Lower lobe of right lung (tissue), 2 donors: ENCODE results near the gene SRGAP1. TPM values are rescaled to one million over a fixed set of nuclear protein-coding genes. Genes with fewer than 3 reads are reported as not detected.

Source experiments
- ATAC-seq, 2 donors: fragments of 200-7000 bp; cut with Tn5 transposase; one replicate each; pipeline ENCODE4 v1.9.1; 2020 to 2022; ENCODE audit warnings: mild to moderate bottlenecking in 2 of 2, moderate library complexity in 2 of 2
- DNase-seq: peaks from one replicate; pipeline ENCODE4 v3.0.0-alpha.2; 2020
- H3K27ac ChIP-seq: fragments of 200-600 bp; one replicate; pipeline ENCODE4 v1.8.0; 2022
- H3K27me3 ChIP-seq: fragments of 200-600 bp; one replicate; pipeline ENCODE4 v1.8.0; 2022; ENCODE audit warnings: low read depth
- H3K36me3 ChIP-seq: fragments of 200-600 bp; one replicate; pipeline ENCODE4 v1.8.0; 2022; ENCODE audit warnings: mild to moderate bottlenecking
- H3K4me1 ChIP-seq: fragments of 200-600 bp; one replicate; pipeline ENCODE4 v1.8.0; 2022
- H3K4me3 ChIP-seq: fragments of 200-600 bp; one replicate; pipeline ENCODE4 v1.8.0; 2022; ENCODE audit warnings: mild to moderate bottlenecking
- H3K9me3 ChIP-seq: fragments of 200-600 bp; one replicate; pipeline ENCODE4 v1.8.0; 2022
- CTCF ChIP-seq: fragments of 200-600 bp; IDR thresholded peaks from one replicate; pipeline ENCODE4 v1.8.0; 2022; ENCODE audit warnings: antibody characterized with exemption, mild to moderate bottlenecking
- intact Hi-C: fragments of 100-400 bp; cut with DNase I; formaldehyde crosslinking; loops from one replicate; pipeline ENCODE4 v1.11.0; 2022
- total RNA-seq: library from RNA; stranded (reverse); fragmentation: NEBNext Ultra II Directional; extraction: Animal tissue kit (Norgen Biotek cat#: 25700); gene quantifications from one replicate; pipeline ENCODE4 v1.2.1, GENCODE V29; 2021
- donor health status: DM: no; HTN: yes; CAD: no; lungs with severe emphysema.

The SRGAP1 gene
- total RNA-seq, 1 donor from 2014 or later, result 6.7 TPM

GRCh38 chr12:64058541-64059265 is 214.2 kb downstream of the SRGAP1 start:
- H3K9me3 ChIP-seq, result no peaks in the 10 kb centered on the region
- TF ChIP-seq CTCF, result no peak
- ATAC-seq (no peak), DNase-seq (no peak)
- H3K4me3 ChIP-seq, result no peak overlapping the region
- H3K27ac ChIP-seq, result no peak overlapping the region
- H3K27me3 ChIP-seq, result no peaks in the 10 kb centered on the region
- intact Hi-C loops, result no loop called here
- no peaks in the 10 kb centered on the region for H3K36me3 ChIP-seq
- no peaks in the 10 kb centered on the region for H3K4me1 ChIP-seq

GRCh38 chr12:64059685-64060084 is 215.2 kb downstream of the SRGAP1 start:
- no peaks in the 10 kb centered on the region for H3K9me3 ChIP-seq
- H3K27ac ChIP-seq, result no peak overlapping the region
- H3K36me3 ChIP-seq, result no peaks in the 10 kb centered on the region
- ATAC-seq (no peak), DNase-seq (no peak)
- H3K4me3 ChIP-seq, result no peak overlapping the region
- TF ChIP-seq CTCF, result no peak
- intact Hi-C loops, result no loop called here
- no peaks in the 10 kb centered on the region for H3K4me1 ChIP-seq
- no peaks in the 10 kb centered on the region for H3K27me3 ChIP-seq

- DNase-seq (no peak), ATAC-seq (no peak)
- H3K4me3 ChIP-seq, result no peak overlapping the region
- no peaks in the 10 kb centered on the region for H3K4me1 ChIP-seq
- no peak for TF ChIP-seq CTCF
- no peaks in the 10 kb centered on the region for H3K9me3 ChIP-seq
- peaks cover 8% of the 10 kb centered on the region for H3K36me3 ChIP-seq
- no peak overlapping the region for H3K27ac ChIP-seq
- no peaks in the 10 kb centered on the region for H3K27me3 ChIP-seq
- intact Hi-C loops, result no loop called here
Observed at GRCh38 chr12:64061868-64062375, 217.4 kb downstream of the SRGAP1 start.

GRCh38 chr12:64063121-64063520 is 218.6 kb downstream of the SRGAP1 start:
- no peak for TF ChIP-seq CTCF
- H3K9me3 ChIP-seq, result no peaks in the 10 kb centered on the region
- no peaks in the 10 kb centered on the region for H3K4me1 ChIP-seq
- DNase-seq (no peak), ATAC-seq (no peak)
- H3K27me3 ChIP-seq, result no peaks in the 10 kb centered on the region
- peaks cover 8% of the 10 kb centered on the region for H3K36me3 ChIP-seq
- intact Hi-C loops, result no loop called here
- no peak overlapping the region for H3K4me3 ChIP-seq
- no peak overlapping the region for H3K27ac ChIP-seq

GRCh38 chr12:64064240-64064639 is 219.7 kb downstream of the SRGAP1 start:
- Histone ChIP-seq H3K4me3 (no peak overlapping the region), H3K27me3 (no peaks in the 10 kb centered on the region), H3K4me1 (no peaks in the 10 kb centered on the region), H3K9me3 (no peaks in the 10 kb centered on the region), H3K36me3 (peaks cover 8% of the 10 kb centered on the region), H3K27ac (no peak overlapping the region)
- no peak for ATAC-seq
- TF ChIP-seq CTCF, result no peak
- intact Hi-C loops, result no loop called here
- DNase-seq, result no peak
